HUES64 (cell line): ENCODE data around the gene WNT6.

Experiments
- H3K27ac ChIP-seq: 2 replicates; pipeline ENCODE4 v1.7.0; 2013; ENCODE audit warnings: low read depth, low read length, inconsistent platforms
- H3K27me3 ChIP-seq: 2 replicates; pipeline ENCODE4 v1.6.1; 2013; ENCODE audit warnings: mild to moderate bottlenecking, low read length; ENCODE audit not compliant: insufficient read depth
- H3K36me3 ChIP-seq: 2 replicates; pipeline ENCODE4 v1.6.1; 2013; ENCODE audit warnings: mild to moderate bottlenecking, low read length; ENCODE audit not compliant: insufficient read depth
- H3K4me1 ChIP-seq: 2 replicates; pipeline ENCODE4 v1.6.1; 2013; ENCODE audit warnings: mild to moderate bottlenecking, low read length, moderate library complexity; ENCODE audit not compliant: insufficient read depth
- H3K4me3 ChIP-seq: 2 replicates; pipeline ENCODE4 v1.5.1; 2013; ENCODE audit warnings: mild to moderate bottlenecking, low read length, moderate library complexity
- H3K9ac ChIP-seq: 2 replicates; pipeline ENCODE4 v1.6.1; 2013; ENCODE audit warnings: mild to moderate bottlenecking, low read depth, low read length
- H3K9me3 ChIP-seq: 2 replicates; pipeline ENCODE4 v1.6.1; 2013; ENCODE audit warnings: low read depth, low read length; ENCODE audit not compliant: insufficient read depth
- WGBS: fragments of 150-250, 120-280 bp; methylation state at CpG from one replicate; pipeline ENCODE4 v1.1.7; 2013; ENCODE audit warnings: missing lambda C conversion rate; 5-methylcytosine and 5-hydroxymethylcytosine counted together

The WNT6 gene

GRCh38 chr2:218859988-218860831, 605 bp downstream of the WNT6 start:
- H3K36me3 ChIP-seq = no peaks in the 10 kb centered on the region
- H3K27ac ChIP-seq = no peak overlapping the region
- no peaks in the 10 kb centered on the region for H3K9me3 ChIP-seq
- no peak overlapping the region for H3K9ac ChIP-seq
- peaks cover 17% of the 10 kb centered on the region for H3K4me1 ChIP-seq
- peaks cover 100% of the 10 kb centered on the region for H3K27me3 ChIP-seq
- 1% methylated on average over 41 of the region's 47 CpGs for WGBS
- peak overlapping the region; percentile 34 for H3K4me3 ChIP-seq

GRCh38 chr2:218860950-218861381, 1.4 kb downstream of the WNT6 start:
- Histone ChIP-seq H3K36me3 (no peaks in the 10 kb centered on the region), H3K4me3 (no peak overlapping the region), H3K9me3 (no peaks in the 10 kb centered on the region), H3K27me3 (peaks cover 97% of the 10 kb centered on the region), H3K9ac (no peak overlapping the region), H3K27ac (no peak overlapping the region), H3K4me1 (peaks cover 10% of the 10 kb centered on the region)
- WGBS = 2% methylated on average over 21 of the region's 21 CpGs

GRCh38 chr2:218861645-218862318, 2.2 kb downstream of the WNT6 start:
- Histone ChIP-seq H3K27me3 (peaks cover 96% of the 10 kb centered on the region), H3K9ac (no peak overlapping the region), H3K9me3 (no peaks in the 10 kb centered on the region), H3K4me3 (no peak overlapping the region), H3K36me3 (no peaks in the 10 kb centered on the region), H3K27ac (no peak overlapping the region), H3K4me1 (0 out of 2 replicates have a peak, but pooled peaks cover 4% of the 10 kb centered on the region)
- WGBS = 79% methylated on average over 7 of the region's 7 CpGs

GRCh38 chr2:218863021-218863520, 3.5 kb downstream of the WNT6 start:
- peaks cover 96% of the 10 kb centered on the region for H3K27me3 ChIP-seq
- no peaks in the 10 kb centered on the region for H3K9me3 ChIP-seq
- no peak overlapping the region for H3K4me3 ChIP-seq
- no peak overlapping the region for H3K9ac ChIP-seq
- H3K4me1 ChIP-seq = 0 out of 2 replicates have a peak, but pooled peaks cover 4% of the 10 kb centered on the region
- no peaks in the 10 kb centered on the region for H3K36me3 ChIP-seq
- WGBS = 90% methylated on average over 3 of the region's 3 CpGs
- H3K27ac ChIP-seq = no peak overlapping the region

- H3K9me3 ChIP-seq = no peaks in the 10 kb centered on the region
- H3K4me1 ChIP-seq = no peaks in the 10 kb centered on the region
- no peak overlapping the region for H3K9ac ChIP-seq
- WGBS = 85% methylated on average over 4 of the region's 4 CpGs
- no peaks in the 10 kb centered on the region for H3K36me3 ChIP-seq
- no peak overlapping the region for H3K27ac ChIP-seq
- H3K27me3 ChIP-seq = peaks cover 96% of the 10 kb centered on the region
- no peak overlapping the region for H3K4me3 ChIP-seq
Measured at GRCh38 chr2:218865396-218865795, 5.8 kb downstream of the WNT6 start.

- WGBS = 56% methylated on average over 6 of the region's 6 CpGs
- Histone ChIP-seq H3K27me3 (peaks cover 96% of the 10 kb centered on the region), H3K9ac (no peak overlapping the region), H3K9me3 (no peaks in the 10 kb centered on the region), H3K27ac (no peak overlapping the region), H3K36me3 (no peaks in the 10 kb centered on the region), H3K4me1 (no peaks in the 10 kb centered on the region), H3K4me3 (no peak overlapping the region)
Measured at GRCh38 chr2:218865999-218866398, 6.4 kb downstream of the WNT6 start.

- no peaks in the 10 kb centered on the region for H3K9me3 ChIP-seq
- no peaks in the 10 kb centered on the region for H3K36me3 ChIP-seq
- 81% methylated on average over 6 of the region's 6 CpGs for WGBS
- 0 out of 2 replicates have a peak, but pooled peaks cover 7% of the 10 kb centered on the region for H3K4me1 ChIP-seq
- H3K4me3 ChIP-seq = no peak overlapping the region
- peaks cover 96% of the 10 kb centered on the region for H3K27me3 ChIP-seq
- no peak overlapping the region for H3K9ac ChIP-seq
- no peak overlapping the region for H3K27ac ChIP-seq
Measured at GRCh38 chr2:218867900-218868299, 8.3 kb downstream of the WNT6 start.

GRCh38 chr2:218869064-218869463, 9.5 kb downstream of the WNT6 start:
- no peak overlapping the region for H3K27ac ChIP-seq
- H3K9me3 ChIP-seq = no peaks in the 10 kb centered on the region
- no peak overlapping the region for H3K9ac ChIP-seq
- no peak overlapping the region for H3K4me3 ChIP-seq
- H3K4me1 ChIP-seq = 0 out of 2 replicates have a peak, but pooled peaks cover 9% of the 10 kb centered on the region
- no peaks in the 10 kb centered on the region for H3K36me3 ChIP-seq
- WGBS = 88% methylated on average over 9 of the region's 9 CpGs
- peaks cover 96% of the 10 kb centered on the region for H3K27me3 ChIP-seq

GRCh38 chr2:218870984-218871344, 11.4 kb downstream of the WNT6 start:
- H3K36me3 ChIP-seq = no peaks in the 10 kb centered on the region
- H3K27ac ChIP-seq = no peak overlapping the region
- peaks cover 99% of the 10 kb centered on the region for H3K27me3 ChIP-seq
- H3K4me1 ChIP-seq = 0 out of 2 replicates have a peak, but pooled peaks cover 9% of the 10 kb centered on the region
- 93% methylated on average over 18 of the region's 18 CpGs for WGBS
- no peaks in the 10 kb centered on the region for H3K9me3 ChIP-seq
- no peak overlapping the region for H3K9ac ChIP-seq
- no peak overlapping the region for H3K4me3 ChIP-seq

GRCh38 chr2:218871345-218872302, 12.0 kb downstream of the WNT6 start:
- no peak overlapping the region for H3K4me3 ChIP-seq
- H3K27me3 ChIP-seq = peaks cover 100% of the 10 kb centered on the region
- 90% methylated on average over 60 of the region's 60 CpGs for WGBS
- H3K4me1 ChIP-seq = 0 out of 2 replicates have a peak, but pooled peaks cover 9% of the 10 kb centered on the region
- H3K9ac ChIP-seq = no peak overlapping the region
- no peak overlapping the region for H3K27ac ChIP-seq
- no peaks in the 10 kb centered on the region for H3K36me3 ChIP-seq
- H3K9me3 ChIP-seq = no peaks in the 10 kb centered on the region
